CD4-positive, alpha-beta memory T cell (primary cell): ENCODE measurements around the gene QKI. TPM values are rescaled to one million over a fixed set of nuclear protein-coding genes. Genes with fewer than 3 reads are reported as not detected.

ENCODE experiments used
- CTCF ChIA-PET: fragments of 350-600 bp; sonication (Branson Sonifier 250); formaldehyde crosslinking; loops from one replicate; lab custom pipeline; 2021; ENCODE audit warnings: inconsistent platforms; ENCODE audit not compliant: partially characterized antibody; lab: Charles Lee
- POLR2A ChIA-PET: fragments of 350-600 bp; sonication (Branson Sonifier 250); formaldehyde crosslinking; loops from one replicate; lab custom pipeline; 2021; ENCODE audit not compliant: partially characterized antibody; lab: Charles Lee
- DNase-seq, 5 donors: peaks; one replicate each; pipeline versions ENCODE4 v3.0.0 to v3.0.0-alpha.2; 2020 to 2022; ENCODE audit warnings: mixed read lengths in 1 of 5
- H3K27ac ChIP-seq: one replicate; pipeline ENCODE4 v1.7.0; 2013; ENCODE audit warnings: low read depth, low read length
- H3K27me3 ChIP-seq: 2 replicates; pipeline ENCODE4 v1.7.0; 2013; ENCODE audit warnings: mild to moderate bottlenecking, low read length, moderate library complexity; ENCODE audit not compliant: insufficient read depth
- H3K36me3 ChIP-seq: 2 replicates; pipeline ENCODE4 v1.7.0; 2013; ENCODE audit warnings: mild to moderate bottlenecking, low read length, moderate library complexity; ENCODE audit not compliant: insufficient read depth
- H3K4me1 ChIP-seq: 2 replicates; pipeline ENCODE4 v1.7.0; 2013; ENCODE audit warnings: mild to moderate bottlenecking, low read length, moderate library complexity; ENCODE audit not compliant: insufficient read depth
- H3K4me3 ChIP-seq, 2 donors: one replicate each; pipeline ENCODE4 v1.7.0; 2013; ENCODE audit warnings: low read length in 2 of 2, mild to moderate bottlenecking in 1 of 2
- H3K9me3 ChIP-seq, 2 donors: one replicate each; pipeline ENCODE4 v1.7.0; 2013; ENCODE audit warnings: low read length in 2 of 2, control low read depth in 1 of 2; ENCODE audit not compliant: control insufficient read depth in 1 of 2
- H3K27ac Mint-ChIP-seq, 7 donors: one replicate each; pipeline ENCODE4 v1.8.0; 2020 to 2021; ENCODE audit warnings: mixed read lengths in 7 of 7, mild to moderate bottlenecking in 6 of 7, inconsistent platforms in 3 of 7, moderate library complexity in 3 of 7
- H3K27me3 Mint-ChIP-seq, 2 donors: one replicate each; pipeline ENCODE4 v1.8.0; 2020 to 2021; ENCODE audit warnings: mixed read lengths in 2 of 2
- H3K36me3 Mint-ChIP-seq, 2 donors: one replicate each; pipeline ENCODE4 v1.8.0; 2020 to 2021; ENCODE audit warnings: mixed read lengths in 2 of 2, inconsistent platforms in 1 of 2, mild to moderate bottlenecking in 1 of 2
- H3K4me1 Mint-ChIP-seq, 4 donors: one replicate each; pipeline ENCODE4 v1.8.0; 2020 to 2021; ENCODE audit warnings: mixed read lengths in 4 of 4, mild to moderate bottlenecking in 1 of 4
- H3K4me3 Mint-ChIP-seq, 8 donors: one replicate each; pipeline ENCODE4 v1.8.0; 2020 to 2021; ENCODE audit warnings: mixed read lengths in 8 of 8, mild to moderate bottlenecking in 7 of 8, moderate library complexity in 6 of 8, inconsistent platforms in 3 of 8
- H3K9me3 Mint-ChIP-seq, 8 donors: one replicate each; pipeline ENCODE4 v1.8.0; 2020 to 2021; ENCODE audit warnings: mixed read lengths in 8 of 8, mild to moderate bottlenecking in 5 of 8, inconsistent platforms in 3 of 8, moderate library complexity in 1 of 8
- intact Hi-C: fragments of 100-400 bp; cut with micrococcal nuclease; formaldehyde crosslinking; loops from one replicate; pipeline ENCODE4 v1.15.1; 2023
- polyA plus RNA-seq, 2 donors: library from polyadenylated mRNA; unstranded; fragments of 300-500 nt; fragmentation: Illumina TruSeq; gene quantifications; one replicate each; pipeline ENCODE4 v1.2.3, GENCODE V29; 2021
- total RNA-seq, 2 experiments: library from RNA; stranded (reverse); gene quantifications; one replicate each; pipeline ENCODE4 v1.2.3, GENCODE V29; 2021

Gene QKI
- total and polyA plus RNA-seq, 4 experiments from 2014 or later, result 7.7 to 66.4 (median 46.3) TPM

GRCh38 chr6:163547287-163547686, 132.8 kb downstream of the QKI start:
- Mint-ChIP-seq H3K9me3 (no peaks in the 10 kb centered on the region), H3K27me3 (no peaks in the 10 kb centered on the region), H3K36me3 (peaks cover 2 to 8% of the 10 kb centered on the region in 2 donors), H3K4me3 (no peak overlapping the region), H3K27ac (peak overlapping the region in 1 of 7 donors; percentile 30), H3K4me1 (peaks cover 0 to 13% (median 11%) of the 10 kb centered on the region in 4 donors)
- H3K36me3 ChIP-seq, result no peaks in the 10 kb centered on the region
- H3K27ac ChIP-seq, result no peak overlapping the region
- H3K9me3 ChIP-seq, result no peaks in the 10 kb centered on the region
- ChIA-PET CTCF (no interaction called here), POLR2A (no interaction called here)
- H3K4me1 ChIP-seq, result no peaks in the 10 kb centered on the region
- intact Hi-C loops, result no loop called here
- DNase-seq, result no peak
- H3K4me3 ChIP-seq, result no peak overlapping the region
- H3K27me3 ChIP-seq, result no peaks in the 10 kb centered on the region

- no peak overlapping the region for H3K27ac ChIP-seq
- ChIA-PET POLR2A (no interaction called here), CTCF (no interaction called here)
- no peak overlapping the region for H3K4me3 Mint-ChIP-seq
- intact Hi-C loops, result no loop called here
- no peaks in the 10 kb centered on the region for H3K27me3 ChIP-seq
- no peaks in the 10 kb centered on the region for H3K4me1 ChIP-seq
- H3K9me3 ChIP-seq, result no peaks in the 10 kb centered on the region
- no peaks in the 10 kb centered on the region for H3K27me3 Mint-ChIP-seq
- H3K4me1 Mint-ChIP-seq, result peaks cover 0 to 12% (median 10%) of the 10 kb centered on the region in 4 donors
- H3K36me3 ChIP-seq, result no peaks in the 10 kb centered on the region
- no peak overlapping the region for H3K4me3 ChIP-seq
- peak overlapping the region in 2 of 7 donors; percentile 2 to 57 for H3K27ac Mint-ChIP-seq
- DNase-seq, result no peak
- peaks cover 4 to 8% of the 10 kb centered on the region in 2 donors for H3K36me3 Mint-ChIP-seq
- H3K9me3 Mint-ChIP-seq, result peaks cover 0 to 2% (median 0%) of the 10 kb centered on the region in 8 donors
Observed at GRCh38 chr6:163548624-163549023, 134.1 kb downstream of the QKI start.

DNA sequence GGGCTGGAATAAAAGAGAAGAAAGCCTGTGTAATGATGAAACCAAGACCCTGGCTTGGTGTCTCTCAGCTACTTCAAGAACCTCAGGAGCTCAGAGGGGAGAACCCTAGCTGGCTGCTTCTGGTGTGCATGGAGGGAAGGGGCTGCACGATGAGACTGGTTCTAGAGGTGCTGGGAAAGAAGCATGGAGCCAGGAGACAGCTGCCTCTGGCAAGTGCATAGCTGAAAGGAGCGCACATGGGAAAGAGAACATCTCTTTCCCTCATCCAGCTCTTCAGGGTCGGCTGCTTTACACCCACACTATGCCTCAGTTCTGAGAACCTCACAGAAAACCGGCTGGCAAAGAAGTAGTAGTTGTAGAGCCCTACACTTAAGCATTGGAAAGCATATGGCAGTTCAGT, 139.5 kb downstream of the QKI start:
- Histone ChIP-seq H3K36me3 (no peaks in the 10 kb centered on the region), H3K9me3 (no peaks in the 10 kb centered on the region), H3K4me3 (no peak overlapping the region), H3K27ac (no peak overlapping the region), H3K4me1 (no peaks in the 10 kb centered on the region), H3K27me3 (no peaks in the 10 kb centered on the region)
- ChIA-PET POLR2A (interaction anchor here (1.2 kb wide), 1 partner anchor 138 kb away, joined by 3 read pairs; no protein-coding TSS in a partner anchor), CTCF (interaction anchor here (1.0 to 5.8 kb wide), 11 partner anchors 9 to 383 kb away, joined by 3 to 27 read pairs (median 4); no protein-coding TSS in a partner anchor)
- Mint-ChIP-seq H3K27me3 (no peaks in the 10 kb centered on the region), H3K4me1 (peaks cover 5 to 16% (median 11%) of the 10 kb centered on the region in 4 donors), H3K27ac (peak overlapping the region in 1 of 7 donors; percentile 65), H3K4me3 (no peak overlapping the region), H3K36me3 (peaks cover 14 to 19% of the 10 kb centered on the region in 2 donors), H3K9me3 (peaks cover 0 to 4% (median 0%) of the 10 kb centered on the region in 8 donors)
- intact Hi-C loops, result loop anchor here (1.0 kb wide), 2 partner anchors 126 to 138 kb away; no protein-coding TSS in a partner anchor
- no peak for DNase-seq

- no peaks in the 10 kb centered on the region for H3K4me1 ChIP-seq
- ChIA-PET POLR2A (interaction anchor here (0.7 to 1.2 kb wide), 2 partner anchors 95 to 138 kb away, joined by 3 read pairs; no protein-coding TSS in a partner anchor), CTCF (interaction anchor here (1.0 to 5.8 kb wide), 11 partner anchors 10 to 384 kb away, joined by 3 to 27 read pairs (median 4); no protein-coding TSS in a partner anchor)
- DNase-seq, result peak; percentile 37 to 68 (median 44)
- H3K27ac Mint-ChIP-seq, result peak overlapping the region in 5 of 7 donors; percentile 4 to 62 (median 40)
- no peak overlapping the region for H3K4me3 Mint-ChIP-seq
- H3K27me3 ChIP-seq, result no peaks in the 10 kb centered on the region
- H3K9me3 ChIP-seq, result no peaks in the 10 kb centered on the region
- intact Hi-C loops, result loop anchor here (1.0 kb wide), 2 partner anchors 126 to 138 kb away; no protein-coding TSS in a partner anchor
- peaks cover 0 to 4% (median 0%) of the 10 kb centered on the region in 8 donors for H3K9me3 Mint-ChIP-seq
- H3K27ac ChIP-seq, result no peak overlapping the region
- no peak overlapping the region for H3K4me3 ChIP-seq
- H3K36me3 Mint-ChIP-seq, result peaks cover 14 to 21% of the 10 kb centered on the region in 2 donors
- no peaks in the 10 kb centered on the region for H3K36me3 ChIP-seq
- H3K4me1 Mint-ChIP-seq, result peaks cover 5 to 15% (median 11%) of the 10 kb centered on the region in 4 donors
- no peaks in the 10 kb centered on the region for H3K27me3 Mint-ChIP-seq
Observed at GRCh38 chr6:163554663-163555062, 140.1 kb downstream of the QKI start.

DNA sequence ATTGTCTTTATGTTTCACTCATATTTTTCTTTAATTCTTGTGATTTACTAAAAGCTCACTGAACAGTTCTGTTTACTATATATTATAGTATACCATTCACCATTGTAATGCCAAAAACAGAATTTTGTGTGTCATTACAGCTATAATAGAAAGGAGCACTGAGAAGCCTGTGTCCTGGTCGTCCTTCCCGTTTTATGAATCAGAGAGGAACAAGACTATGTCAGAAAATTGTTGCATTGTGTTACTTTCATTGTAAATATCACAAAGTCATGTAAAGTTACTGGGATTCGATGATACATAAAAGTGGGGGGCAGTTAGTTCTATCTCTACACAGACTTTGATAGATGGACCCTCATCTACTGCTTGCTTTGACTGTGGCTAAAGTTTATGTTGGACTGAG, 145.1 kb downstream of the QKI start:
- Mint-ChIP-seq H3K36me3 (peaks cover 26 to 36% of the 10 kb centered on the region in 2 donors), H3K27ac (no peak overlapping the region), H3K4me1 (peaks cover 2 to 11% (median 6%) of the 10 kb centered on the region in 4 donors), H3K4me3 (no peak overlapping the region), H3K27me3 (no peaks in the 10 kb centered on the region), H3K9me3 (peaks cover 0 to 1% (median 0%) of the 10 kb centered on the region in 8 donors)
- Histone ChIP-seq H3K4me3 (no peak overlapping the region), H3K27ac (no peak overlapping the region), H3K4me1 (no peaks in the 10 kb centered on the region), H3K36me3 (peaks cover 17% of the 10 kb centered on the region), H3K27me3 (no peaks in the 10 kb centered on the region), H3K9me3 (no peaks in the 10 kb centered on the region)
- POLR2A ChIA-PET, result no interaction called here
- DNase-seq, result no peak
- intact Hi-C loops, result no loop called here
- CTCF ChIA-PET, result no interaction called here

GRCh38 chr6:163563318-163563717, 148.8 kb downstream of the QKI start:
- no peak overlapping the region for H3K4me3 ChIP-seq
- Mint-ChIP-seq H3K4me3 (no peak overlapping the region), H3K4me1 (peaks cover 0 to 6% (median 4%) of the 10 kb centered on the region in 4 donors), H3K36me3 (peaks cover 34% of the 10 kb centered on the region in 2 donors), H3K9me3 (no peaks in the 10 kb centered on the region), H3K27me3 (no peaks in the 10 kb centered on the region), H3K27ac (no peak overlapping the region)
- intact Hi-C loops, result no loop called here
- H3K27me3 ChIP-seq, result no peaks in the 10 kb centered on the region
- no peaks in the 10 kb centered on the region for H3K9me3 ChIP-seq
- no peaks in the 10 kb centered on the region for H3K4me1 ChIP-seq
- CTCF ChIA-PET, result no interaction called here
- DNase-seq, result no peak
- no peak overlapping the region for H3K27ac ChIP-seq
- H3K36me3 ChIP-seq, result peaks cover 27% of the 10 kb centered on the region
- POLR2A ChIA-PET, result no interaction called here

DNA sequence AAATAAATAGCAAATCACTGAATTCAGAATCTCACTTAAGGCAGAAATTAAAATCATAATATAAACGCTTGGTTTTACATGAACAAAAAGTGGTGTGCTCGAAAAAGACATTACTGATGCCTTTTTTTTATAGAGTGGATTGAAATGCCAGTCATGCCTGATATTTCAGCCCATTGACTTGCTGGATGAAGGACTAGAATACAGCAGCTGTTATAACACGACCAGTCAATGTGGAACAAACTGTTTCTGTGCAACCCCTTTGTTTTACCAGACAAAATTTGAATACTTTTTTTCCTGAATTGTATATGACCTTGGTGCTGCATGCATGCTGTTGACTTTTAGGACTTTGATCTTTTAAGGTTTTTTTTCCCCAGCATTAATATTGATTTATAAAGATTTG, 150.0 kb downstream of the QKI start:
- H3K9me3 Mint-ChIP-seq, result no peaks in the 10 kb centered on the region
- Histone ChIP-seq H3K4me3 (no peak overlapping the region), H3K27ac (no peak overlapping the region), H3K27me3 (no peaks in the 10 kb centered on the region), H3K36me3 (peaks cover 27% of the 10 kb centered on the region), H3K9me3 (no peaks in the 10 kb centered on the region), H3K4me1 (no peaks in the 10 kb centered on the region)
- no peak overlapping the region for H3K27ac Mint-ChIP-seq
- H3K4me1 Mint-ChIP-seq, result peaks cover 0 to 4% (median 0%) of the 10 kb centered on the region in 4 donors
- DNase-seq, result no peak
- intact Hi-C loops, result no loop called here
- H3K27me3 Mint-ChIP-seq, result no peaks in the 10 kb centered on the region
- no peak overlapping the region for H3K4me3 Mint-ChIP-seq
- POLR2A ChIA-PET, result no interaction called here
- CTCF ChIA-PET, result no interaction called here
- peaks cover 25 to 29% of the 10 kb centered on the region in 2 donors for H3K36me3 Mint-ChIP-seq
